HEK293T (cell line): ENCODE measurements around the gene CIZ1.

ENCODE experiments used
- CTCF ChIA-PET: fragments of 350-600 bp; formaldehyde crosslinking; extraction: SDS; loops from one replicate; lab custom pipeline; 2021; ENCODE audit warnings: antibody characterized with exemption, inconsistent platforms; lab: Yijun Ruan, JAX
- POLR2A ChIA-PET: fragments of 350-600 bp; formaldehyde crosslinking; extraction: SDS; loops from one replicate; lab custom pipeline; 2020; ENCODE audit warnings: antibody characterized with exemption, inconsistent platforms; lab: Yijun Ruan, JAX
- DNase-seq: peaks from one replicate; pipeline ENCODE4 v3.0.0; 2012; ENCODE audit warnings: mixed read lengths; ENCODE audit errors: extremely low spot score
- ARNT ChIP-seq: fragments of 450-650 bp; IDR thresholded peaks from 2 replicates; pipeline ENCODE4 v1.6.1; 2017; ENCODE audit warnings: mild to moderate bottlenecking
- BHLHE40 ChIP-seq: fragments of 450-650 bp; IDR thresholded peaks from 2 replicates; pipeline ENCODE4 v1.6.1; 2016; ENCODE audit warnings: mild to moderate bottlenecking, moderate library complexity, borderline replicate concordance
- CTBP1 ChIP-seq: fragments of 450-650 bp; IDR thresholded peaks from 2 replicates; pipeline ENCODE4 v1.6.1; 2016; ENCODE audit warnings: borderline replicate concordance
- ELF4 ChIP-seq: fragments of 450-650 bp; IDR thresholded peaks from 2 replicates; pipeline ENCODE4 v1.6.1; 2017; ENCODE audit warnings: antibody characterized with exemption
- FOXA1 ChIP-seq: fragments of 450-650 bp; IDR thresholded peaks from 2 replicates; pipeline ENCODE4 v1.6.1; 2016; ENCODE audit warnings: mild to moderate bottlenecking
- FOXK2 ChIP-seq: fragments of 450-650 bp; IDR thresholded peaks from 2 replicates; pipeline ENCODE4 v1.6.1; 2016; ENCODE audit warnings: mild to moderate bottlenecking
- FOXM1 ChIP-seq: fragments of 450-650 bp; IDR thresholded peaks from 2 replicates; pipeline ENCODE4 v1.6.1; 2017; ENCODE audit warnings: mild to moderate bottlenecking, borderline replicate concordance
- HDGF ChIP-seq: fragments of 450-650 bp; IDR thresholded peaks from 2 replicates; pipeline ENCODE4 v1.6.1; 2017; ENCODE audit warnings: antibody characterized with exemption, borderline replicate concordance
- L3MBTL2 ChIP-seq: fragments of 450-650 bp; conservative IDR thresholded peaks from 2 replicates; pipeline ENCODE4 v1.6.1; 2016; ENCODE audit warnings: mild to moderate bottlenecking
- LEF1 ChIP-seq: fragments of 450-650 bp; IDR thresholded peaks from 2 replicates; pipeline ENCODE4 v1.6.1; 2017; ENCODE audit warnings: mild to moderate bottlenecking, borderline replicate concordance
- NFRKB ChIP-seq: fragments of 450-650 bp; IDR thresholded peaks from 2 replicates; pipeline ENCODE4 v1.6.1; 2016; ENCODE audit warnings: mild to moderate bottlenecking, moderate library complexity
- SP1 ChIP-seq: fragments of 450-650 bp; IDR thresholded peaks from 2 replicates; pipeline ENCODE4 v1.6.1; 2017
- SUZ12 ChIP-seq: fragments of 450-650 bp; IDR thresholded peaks from 2 replicates; pipeline ENCODE4 v1.6.1; 2016; ENCODE audit warnings: mild to moderate bottlenecking
- TARDBP ChIP-seq: fragments of 450-650 bp; IDR thresholded peaks from 2 replicates; pipeline ENCODE4 v1.6.1; 2016
- ZNF384 ChIP-seq: fragments of 450-650 bp; IDR thresholded peaks from 2 replicates; pipeline ENCODE4 v1.6.1; 2016
- TF ChIP-seq, protein P1 (sequence below): fragments of 450-650 bp; IDR thresholded peaks from 2 replicates; pipeline ENCODE4 v1.6.1; 2016

The CIZ1 gene

DNA sequence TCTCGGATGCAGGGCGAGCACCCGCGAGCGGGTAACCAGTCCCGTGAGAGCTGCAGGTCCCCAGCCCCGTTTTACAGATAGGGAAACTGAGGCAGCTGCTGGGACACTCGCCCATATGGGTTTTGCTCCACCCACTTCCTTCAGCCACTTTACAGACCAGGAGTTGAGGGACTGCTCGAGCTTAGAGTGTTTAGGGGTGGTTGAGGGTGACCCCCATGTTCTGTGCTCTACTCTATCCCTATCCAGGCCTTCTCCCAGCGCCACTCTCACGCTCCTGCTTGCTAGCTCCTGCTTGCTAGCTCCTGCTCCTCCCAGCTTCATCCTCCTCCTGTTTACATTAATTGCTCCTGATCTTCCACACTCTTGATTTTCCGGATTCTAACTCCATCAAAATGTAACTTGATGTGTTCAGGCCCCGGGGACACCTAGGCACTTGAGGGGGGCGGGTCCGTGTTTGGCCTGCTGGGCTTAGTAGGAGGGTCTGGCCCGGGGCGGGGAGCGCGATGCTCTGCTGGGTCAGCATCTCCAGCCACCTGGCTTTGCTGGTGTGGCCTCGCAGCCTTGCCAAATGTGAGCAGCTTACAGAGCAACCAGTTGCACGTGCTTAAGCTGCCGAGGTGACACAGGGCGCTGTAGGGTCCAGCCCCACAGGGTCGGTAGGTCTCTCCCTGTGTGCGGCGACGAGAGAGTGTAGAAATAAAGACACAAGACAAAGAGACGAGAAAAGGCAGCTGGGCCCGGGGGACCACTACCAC is 62.4 kb downstream of the CIZ1 start:
- POLR2A ChIA-PET: interaction anchor here (1.3 kb wide), 1 partner anchor 212 kb away, joined by 3 read pairs; no protein-coding TSS in a partner anchor
- no peak for TF ChIP-seq FOXK2
- TF ChIP-seq TARDBP: no peak
- TF ChIP-seq SP1: no peak
- TF ChIP-seq LEF1: no peak
- TF ChIP-seq NFRKB: no peak
- TF ChIP-seq ARNT: no peak
- no peak for TF ChIP-seq L3MBTL2
- no peak for TF ChIP-seq CTBP1
- TF ChIP-seq SUZ12: no peak
- TF ChIP-seq, protein P1, sequence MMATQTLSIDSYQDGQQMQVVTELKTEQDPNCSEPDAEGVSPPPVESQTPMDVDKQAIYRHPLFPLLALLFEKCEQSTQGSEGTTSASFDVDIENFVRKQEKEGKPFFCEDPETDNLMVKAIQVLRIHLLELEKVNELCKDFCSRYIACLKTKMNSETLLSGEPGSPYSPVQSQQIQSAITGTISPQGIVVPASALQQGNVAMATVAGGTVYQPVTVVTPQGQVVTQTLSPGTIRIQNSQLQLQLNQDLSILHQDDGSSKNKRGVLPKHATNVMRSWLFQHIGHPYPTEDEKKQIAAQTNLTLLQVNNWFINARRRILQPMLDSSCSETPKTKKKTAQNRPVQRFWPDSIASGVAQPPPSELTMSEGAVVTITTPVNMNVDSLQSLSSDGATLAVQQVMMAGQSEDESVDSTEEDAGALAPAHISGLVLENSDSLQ: no peak
- no peak for TF ChIP-seq FOXA1
- no peak for TF ChIP-seq HDGF
- TF ChIP-seq FOXM1: no peak
- TF ChIP-seq BHLHE40: no peak
- no peak for TF ChIP-seq ELF4
- no peak for TF ChIP-seq ZNF384
- no peak for DNase-seq
- CTCF ChIA-PET: interaction anchor here (1.4 kb wide), 1 partner anchor 11 kb away, joined by 6 read pairs; no protein-coding TSS in a partner anchor

- no peak for TF ChIP-seq BHLHE40
- 0 out of 2 replicates have a peak, but pooled peaks have one; percentile 9 for TF ChIP-seq FOXM1
- peak; percentile 95 for TF ChIP-seq L3MBTL2
- ChIA-PET POLR2A (interaction anchor here (0.6 to 1.3 kb wide), 3 partner anchors 31 to 213 kb away, joined by 3 read pairs; partner anchors contain the start of gene NAIF1), CTCF (interaction anchor here (1.4 kb wide), 1 partner anchor 11 kb away, joined by 6 read pairs; no protein-coding TSS in a partner anchor)
- peak; percentile 90 for DNase-seq
Observed at GRCh38 chr9:128127990-128128835, 63.2 kb downstream of the CIZ1 start.

DNA sequence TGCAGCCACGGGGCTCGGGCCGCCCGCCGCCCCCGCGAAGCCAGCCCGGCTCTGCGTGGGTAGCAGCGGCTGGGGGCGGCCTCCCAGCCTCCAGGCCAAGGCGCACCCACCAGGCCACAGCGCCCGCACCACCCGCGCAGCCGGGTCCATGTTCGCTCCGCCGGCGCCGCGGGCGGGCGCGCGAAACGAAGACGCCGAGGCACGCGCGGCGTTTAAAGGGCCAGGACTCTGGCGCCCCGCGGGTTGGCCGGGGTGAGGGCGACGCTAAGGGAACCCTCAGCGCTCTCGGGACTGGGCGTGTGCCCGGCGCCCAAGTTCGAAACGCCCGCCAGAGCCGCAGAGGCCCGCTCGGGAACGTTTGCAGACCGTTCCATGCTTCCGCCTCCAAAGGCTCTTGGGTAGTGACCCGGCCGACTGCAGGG is 63.8 kb downstream of the CIZ1 start, which contains the start of gene PTGES2:
Gene PTGES2 (minus strand): TSS at position 162 of the 422 bp plus-strand sequence. CDS start 12 bp downstream, at position 150.
- TF ChIP-seq L3MBTL2 (no peak), ARNT (peak; percentile 99), SUZ12 (no peak), FOXM1 (peak; percentile 39; the same call in 1 of the 2 replicates)
- peak; percentile 75 for DNase-seq
- ChIA-PET POLR2A (interaction anchor here (0.7 kb wide), 1 partner anchor 60 kb away, joined by 3 read pairs; the partner anchor contains the start of gene NAIF1), CTCF (no interaction called here)

- ChIA-PET CTCF (interaction anchor here (1.0 to 1.7 kb wide), 9 partner anchors 7 to 129 kb away, joined by 3 to 11 read pairs (median 3); no protein-coding TSS in a partner anchor), POLR2A (interaction anchor here (0.7 to 2.2 kb wide), 3 partner anchors 34 to 65 kb away, joined by 3 to 10 read pairs (median 3); partner anchors contain the start of gene NAIF1)
- no peak for DNase-seq
- TF ChIP-seq NFRKB (no peak), ZNF384 (no peak), FOXM1 (no peak), TARDBP (no peak), CTBP1 (no peak), L3MBTL2 (no peak), ARNT (no peak)
Observed at GRCh38 chr9:128125580-128126354, 65.6 kb downstream of the CIZ1 start.

- ChIA-PET POLR2A (interaction anchor here (1.1 to 2.2 kb wide), 2 partner anchors 34 to 58 kb away, joined by 3 to 10 read pairs; partner anchors contain the start of gene NAIF1), CTCF (interaction anchor here (0.6 to 1.7 kb wide), 15 partner anchors 7 to 185 kb away, joined by 3 to 11 read pairs (median 3); no protein-coding TSS in a partner anchor)
- DNase-seq: peak; percentile 55
- TF ChIP-seq CTBP1 (no peak), FOXM1 (no peak), FOXA1 (no peak), SUZ12 (no peak), ELF4 (no peak), ZNF384 (no peak), LEF1 (no peak), BHLHE40 (no peak), TARDBP (no peak), FOXK2 (no peak), HDGF (no peak), L3MBTL2 (no peak), ARNT (no peak), SP1 (no peak), NFRKB (no peak)
- TF ChIP-seq, protein P1: no peak
Observed at GRCh38 chr9:128124873-128125579, 66.3 kb downstream of the CIZ1 start.
